Neural progenitor cell (in vitro differentiated cells): Measurements from ENCODE around the gene ST7. TPM values are rescaled to one million over a fixed set of nuclear protein-coding genes. Genes with fewer than 3 reads are reported as not detected.

ENCODE experiments used
- DNase-seq: peaks from one replicate; pipeline ENCODE4 v3.0.0-alpha.2; 2016; ENCODE audit warnings: low spot score
- H2AFZ ChIP-seq: fragments of 200-600 bp; sonication (generic); replicated peaks from 2 replicates; pipeline ENCODE4 v1.6.1; 2016; ENCODE audit warnings: antibody characterized with exemption
- H3F3A ChIP-seq: fragments of 200-600 bp; sonication (generic); 2 replicates; pipeline ENCODE4 v1.6.1; 2016; ENCODE audit warnings: antibody characterized with exemption, low read depth
- H3K27ac ChIP-seq: fragments of 200-600 bp; sonication (generic); 2 replicates; pipeline ENCODE4 v1.5.1; 2016; ENCODE audit warnings: mild to moderate bottlenecking
- H3K27me3 ChIP-seq: fragments of 200-600 bp; sonication (generic); 2 replicates; pipeline ENCODE4 v1.6.1; 2016; ENCODE audit warnings: mild to moderate bottlenecking, moderate library complexity
- H3K36me3 ChIP-seq: fragments of 200-600 bp; sonication (generic); 2 replicates; pipeline ENCODE4 v1.5.1; 2016
- H3K4me1 ChIP-seq: fragments of 200-600 bp; sonication (generic); 2 replicates; pipeline ENCODE4 v1.6.1; 2016; ENCODE audit warnings: mixed run types
- H3K4me2 ChIP-seq: fragments of 200-600 bp; sonication (generic); 2 replicates; pipeline ENCODE4 v1.6.1; 2016
- H3K4me3 ChIP-seq: fragments of 200-600 bp; sonication (generic); 2 replicates; pipeline ENCODE4 v1.5.1; 2016
- H3K79me2 ChIP-seq: fragments of 200-600 bp; sonication (generic); 2 replicates; pipeline ENCODE4 v1.6.1; 2016; ENCODE audit warnings: low read depth
- H3K9ac ChIP-seq: fragments of 200-600 bp; sonication (generic); 2 replicates; pipeline ENCODE4 v1.6.1; 2016
- H3K9me3 ChIP-seq: fragments of 200-600 bp; sonication (generic); 2 replicates; pipeline ENCODE4 v1.5.1; 2016; ENCODE audit warnings: low read depth
- H4K20me1 ChIP-seq: fragments of 200-600 bp; sonication (generic); 2 replicates; pipeline ENCODE4 v1.6.1; 2016; ENCODE audit warnings: low read depth
- H3K27ac Mint-ChIP-seq: 3 replicates; pipeline ENCODE4 v1.8.0; 2021; ENCODE audit warnings: mixed read lengths
- H3K27me3 Mint-ChIP-seq: 2 replicates; pipeline ENCODE4 v1.8.0; 2022; ENCODE audit warnings: low read depth, mild to moderate bottlenecking, inconsistent platforms, moderate library complexity, mixed read lengths; ENCODE audit not compliant: insufficient read depth
- H3K36me3 Mint-ChIP-seq: 3 replicates; pipeline ENCODE4 v1.8.0; 2021; ENCODE audit warnings: mixed read lengths
- H3K4me1 Mint-ChIP-seq: 3 replicates; pipeline ENCODE4 v1.8.0; 2021; ENCODE audit warnings: mixed read lengths
- H3K4me3 Mint-ChIP-seq: 3 replicates; pipeline ENCODE4 v1.8.0; 2021; ENCODE audit warnings: mild to moderate bottlenecking, moderate library complexity, mixed read lengths
- H3K9me3 Mint-ChIP-seq: 3 replicates; pipeline ENCODE4 v1.8.0; 2020; ENCODE audit warnings: mixed read lengths
- CTCF ChIP-seq: fragments of 200-600 bp; sonication (generic); IDR thresholded peaks from 2 replicates; pipeline ENCODE4 v1.5.1; 2017; ENCODE audit warnings: antibody characterized with exemption, mild to moderate bottlenecking
- EZH2 ChIP-seq: fragments of 200-600 bp; sonication (generic); IDR thresholded peaks from 2 replicates; pipeline ENCODE4 v1.6.1; 2017; ENCODE audit warnings: antibody characterized with exemption, mild to moderate bottlenecking, moderate library complexity
- EZH2phosphoT487 ChIP-seq: fragments of 200-600 bp; sonication (generic); IDR thresholded peaks from 2 replicates; pipeline ENCODE4 v1.6.1; 2017; ENCODE audit warnings: antibody characterized with exemption
- total RNA-seq: library from RNA; depleted of rRNA; stranded (reverse); fragments of >200 nt; gene quantifications from 2 replicates; pipeline ENCODE4 v1.2.3, GENCODE V29; 2015; ENCODE audit warnings: low replicate concordance

Gene ST7
- total RNA-seq, 1 donor from 2014 or later, result 5.8 TPM

GRCh38 chr7:116963234-116963633 is 9.9 kb downstream of the ST7 start:
- H3K36me3 Mint-ChIP-seq, result peaks cover 5% of the 10 kb centered on the region
- Histone ChIP-seq H3K4me2 (no peak overlapping the region), H3K79me2 (peaks cover 6% of the 10 kb centered on the region), H4K20me1 (no peaks in the 10 kb centered on the region), H3K4me1 (no peaks in the 10 kb centered on the region), H3K27me3 (no peaks in the 10 kb centered on the region), H2AFZ (no peak overlapping the region), H3F3A (no peaks in the 10 kb centered on the region), H3K9me3 (no peaks in the 10 kb centered on the region), H3K4me3 (no peak overlapping the region), H3K36me3 (no peaks in the 10 kb centered on the region), H3K27ac (no peak overlapping the region), H3K9ac (no peak overlapping the region)
- TF ChIP-seq EZH2, result no peak
- TF ChIP-seq CTCF, result no peak
- TF ChIP-seq EZH2phosphoT487, result no peak
- H3K27ac Mint-ChIP-seq, result no peak overlapping the region
- peaks cover 5% of the 10 kb centered on the region for H3K4me1 Mint-ChIP-seq
- peaks cover 2% of the 10 kb centered on the region for H3K27me3 Mint-ChIP-seq
- no peak for DNase-seq
- no peak overlapping the region for H3K4me3 Mint-ChIP-seq
- peaks cover 3% of the 10 kb centered on the region for H3K9me3 Mint-ChIP-seq

GRCh38 chr7:116966601-116967000 is 13.3 kb downstream of the ST7 start:
- H3K27ac ChIP-seq, result no peak overlapping the region
- peaks cover 2% of the 10 kb centered on the region for H3K36me3 Mint-ChIP-seq
- H3K4me2 ChIP-seq, result no peak overlapping the region
- no peaks in the 10 kb centered on the region for H3K27me3 ChIP-seq
- H3K4me1 Mint-ChIP-seq, result peaks cover 19% of the 10 kb centered on the region
- no peaks in the 10 kb centered on the region for H3K79me2 ChIP-seq
- no peak overlapping the region for H2AFZ ChIP-seq
- H3K4me1 ChIP-seq, result peaks cover 22% of the 10 kb centered on the region
- peaks cover 5% of the 10 kb centered on the region for H3F3A ChIP-seq
- H3K27me3 Mint-ChIP-seq, result peaks cover 2% of the 10 kb centered on the region
- no peak overlapping the region for H3K27ac Mint-ChIP-seq
- no peak overlapping the region for H3K4me3 Mint-ChIP-seq
- H3K9me3 ChIP-seq, result no peaks in the 10 kb centered on the region
- H3K9ac ChIP-seq, result no peak overlapping the region
- no peaks in the 10 kb centered on the region for H3K9me3 Mint-ChIP-seq
- no peak for DNase-seq
- H4K20me1 ChIP-seq, result no peaks in the 10 kb centered on the region
- no peaks in the 10 kb centered on the region for H3K36me3 ChIP-seq
- no peak overlapping the region for H3K4me3 ChIP-seq
- TF ChIP-seq CTCF (no peak), EZH2phosphoT487 (no peak), EZH2 (no peak)

GRCh38 chr7:116967254-116967922 is 14.1 kb downstream of the ST7 start:
- H3K4me1 Mint-ChIP-seq, result peaks cover 27% of the 10 kb centered on the region
- Histone ChIP-seq H3F3A (peaks cover 11% of the 10 kb centered on the region), H4K20me1 (no peaks in the 10 kb centered on the region), H3K9ac (no peak overlapping the region), H3K4me1 (peaks cover 29% of the 10 kb centered on the region), H3K4me3 (no peak overlapping the region), H3K36me3 (no peaks in the 10 kb centered on the region), H3K4me2 (no peak overlapping the region), H2AFZ (no peak overlapping the region), H3K27me3 (no peaks in the 10 kb centered on the region), H3K27ac (no peak overlapping the region), H3K9me3 (no peaks in the 10 kb centered on the region), H3K79me2 (no peaks in the 10 kb centered on the region)
- no peak for DNase-seq
- H3K36me3 Mint-ChIP-seq, result no peaks in the 10 kb centered on the region
- H3K27me3 Mint-ChIP-seq, result peaks cover 2% of the 10 kb centered on the region
- H3K27ac Mint-ChIP-seq, result no peak overlapping the region
- TF ChIP-seq CTCF, result no peak
- no peaks in the 10 kb centered on the region for H3K9me3 Mint-ChIP-seq
- H3K4me3 Mint-ChIP-seq, result no peak overlapping the region
